Effector CD4-positive, alpha-beta T cell (primary cell): ENCODE measurements around the gene CD226.
"Not testable (repeated sequence)": the region's sequence is repeated elsewhere in the genome, so short reads cannot be mapped to it uniquely, and the experiment has no call there.

ENCODE experiments used
- DNase-seq: peaks from one replicate; pipeline ENCODE4 v3.0.0-alpha.2; 2020

CD226 gene

DNA sequence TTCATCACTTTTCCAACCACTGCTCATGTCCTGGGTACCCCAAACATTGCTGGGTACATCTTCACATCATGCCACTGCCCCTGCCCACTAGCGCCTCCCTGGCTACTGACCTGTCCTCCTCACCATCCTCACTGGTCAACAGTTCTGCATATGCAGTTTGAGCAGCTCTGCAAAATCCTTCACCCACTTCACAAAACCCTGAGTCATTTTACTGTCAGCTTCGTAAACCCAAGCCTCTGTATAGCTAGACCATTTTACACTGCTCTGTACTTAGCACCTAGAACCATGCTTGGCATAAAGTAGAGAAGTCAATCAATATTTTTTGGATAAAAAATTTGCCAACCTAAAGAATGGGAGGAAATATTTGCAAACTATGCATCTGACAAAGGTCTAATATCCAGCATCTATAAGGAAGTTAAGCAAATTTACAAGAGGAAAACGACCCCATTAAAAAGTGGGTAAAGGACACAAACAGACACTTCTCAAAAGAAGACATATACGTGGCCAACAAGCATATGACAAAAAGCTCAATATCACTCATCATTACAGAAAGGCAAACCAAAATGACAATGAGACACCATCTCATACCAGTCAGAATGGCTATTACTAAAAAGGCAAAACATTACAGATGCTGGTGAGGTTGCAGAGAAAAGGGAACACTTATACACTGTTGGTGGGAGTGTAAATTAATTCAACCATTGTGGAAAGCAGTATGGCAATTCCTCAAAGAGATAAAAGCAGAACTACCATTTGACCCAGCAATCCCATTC, 48.3 kb downstream of the CD226 start:
- DNase-seq, result not testable (repeated sequence)

GRCh38 chr18:69898241-69898861, 49.3 kb downstream of the CD226 start:
- DNase-seq, result peak; percentile 5

DNA sequence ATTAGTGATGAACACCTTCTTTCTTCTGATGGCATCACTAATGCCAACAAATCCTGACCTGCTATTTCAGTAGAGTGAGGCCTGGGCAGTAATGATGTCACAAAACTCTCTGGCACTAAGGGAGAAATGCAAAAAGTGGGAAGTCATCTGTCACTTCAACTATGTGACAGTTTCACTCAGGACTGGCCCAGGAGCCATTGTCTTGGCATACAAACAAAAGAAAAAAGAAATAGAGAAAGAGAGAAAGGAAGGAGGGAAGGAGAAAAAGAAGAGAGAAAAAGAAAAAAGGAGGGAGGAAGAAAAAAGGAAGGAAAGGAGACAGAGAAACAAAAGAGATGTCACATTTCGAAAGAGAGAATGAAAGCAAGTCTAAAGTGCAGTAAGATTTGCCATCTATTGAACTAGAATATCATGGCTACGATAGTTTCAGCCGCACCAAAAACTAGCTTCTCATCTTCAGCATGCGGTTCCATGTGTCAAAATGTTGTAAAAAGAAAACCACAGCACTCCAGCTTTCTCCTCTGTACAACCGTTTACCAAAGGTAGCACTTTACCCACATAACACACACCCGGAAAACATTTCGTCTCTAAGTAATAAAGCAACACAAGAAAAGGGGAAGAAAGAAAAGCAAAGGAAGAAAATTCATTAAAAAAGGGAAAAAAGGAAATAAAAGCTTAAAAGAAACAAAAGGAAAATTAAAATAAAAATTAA, 50.1 kb downstream of the CD226 start:
- peak; percentile 6 for DNase-seq

- DNase-seq, result peak; percentile 32
These were observed 52.3 kb downstream of the CD226 start for GRCh38 chr18:69895066-69896047.

DNA sequence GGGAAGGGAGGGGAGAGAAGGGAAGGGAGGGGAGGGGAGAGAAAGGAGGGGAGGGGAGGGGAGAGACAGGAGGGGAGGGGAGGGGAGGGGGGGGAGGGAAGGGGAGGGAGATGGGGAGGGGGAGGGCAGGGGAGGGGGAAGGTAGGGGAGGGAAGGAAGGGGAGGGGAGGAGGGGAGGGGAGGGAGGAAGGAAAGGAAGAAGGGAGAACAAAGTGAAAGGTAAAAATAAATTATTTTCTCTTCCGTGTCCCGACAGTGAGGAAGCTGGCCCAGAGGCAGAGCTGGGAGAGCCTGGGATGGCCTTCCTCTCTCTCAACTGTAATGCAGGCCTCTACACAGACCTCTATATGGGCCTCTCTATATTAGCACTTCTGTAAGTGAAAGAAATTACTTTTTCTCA, 53.2 kb downstream of the CD226 start:
- no peak for DNase-seq

GRCh38 chr18:69890558-69890957, 57.1 kb downstream of the CD226 start:
- no peak for DNase-seq

GRCh38 chr18:69889009-69889408, 58.7 kb downstream of the CD226 start:
- DNase-seq, result no peak

- DNase-seq, result no peak
These were observed 60.4 kb downstream of the CD226 start for GRCh38 chr18:69887256-69887655.

DNA sequence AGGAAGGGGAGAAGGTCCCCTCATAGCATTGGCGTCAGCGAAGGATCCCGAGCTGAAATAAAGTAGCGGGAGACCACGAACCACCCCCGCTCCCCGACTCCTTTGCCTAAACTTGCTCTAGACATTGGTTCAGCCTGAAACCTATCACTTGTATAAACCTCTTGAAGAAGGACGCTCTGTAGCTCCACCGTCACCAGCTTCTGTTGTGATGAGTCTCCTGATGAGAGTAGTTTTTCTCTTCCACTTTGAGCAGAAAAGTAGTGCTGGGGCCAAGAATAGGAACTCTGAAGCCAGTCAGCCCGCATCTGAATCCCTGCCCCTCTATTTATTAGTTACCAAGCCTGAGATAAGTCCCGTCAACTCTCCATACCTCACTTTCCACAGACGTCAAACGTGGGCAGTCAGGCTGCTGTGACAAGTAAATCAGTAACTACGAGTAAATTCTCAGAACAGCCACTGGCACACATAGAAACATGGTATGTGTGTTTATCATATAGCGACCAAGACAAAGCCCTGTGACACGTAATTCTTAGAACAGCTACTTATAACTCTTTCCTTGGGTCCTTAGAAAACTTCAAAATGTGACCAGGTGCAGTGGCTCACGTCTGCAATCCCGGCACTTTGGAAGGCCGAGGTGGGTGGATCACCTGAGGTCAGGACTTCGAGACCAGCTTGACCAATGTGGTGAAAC, 61.7 kb downstream of the CD226 start:
- no peak for DNase-seq

GRCh38 chr18:69885355-69885754, 62.3 kb downstream of the CD226 start:
- no peak for DNase-seq

GRCh38 chr18:69883781-69884180, 63.9 kb downstream of the CD226 start:
- DNase-seq, result no peak

GRCh38 chr18:69882965-69883668, 64.6 kb downstream of the CD226 start:
- no peak for DNase-seq

DNA sequence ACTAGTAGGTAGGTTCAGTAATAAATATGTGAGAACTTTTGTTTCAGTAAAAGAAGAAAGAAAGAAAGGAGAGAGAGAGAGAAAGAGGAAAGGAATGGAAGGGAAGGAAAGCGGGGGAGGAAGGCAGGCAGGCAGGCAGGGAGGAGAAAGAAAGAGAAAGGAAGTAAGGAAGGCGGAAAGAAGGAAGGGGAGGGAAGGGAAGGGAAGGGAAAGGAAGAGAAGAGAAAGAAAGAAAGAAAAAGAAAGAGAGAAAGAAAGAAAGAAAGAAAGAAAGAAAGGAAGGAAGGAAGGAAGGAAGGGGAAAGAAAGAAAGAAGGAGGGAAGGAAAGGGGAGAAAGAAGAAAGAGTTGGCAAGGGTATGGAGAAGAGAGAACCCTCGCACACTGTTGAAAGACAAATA, 67.6 kb downstream of the CD226 start:
- DNase-seq, result no peak

GRCh38 chr18:69879051-69879450, 68.6 kb downstream of the CD226 start:
- not testable (repeated sequence) for DNase-seq

- DNase-seq, result no peak
These were observed 69.3 kb downstream of the CD226 start for GRCh38 chr18:69878213-69878933.

DNA sequence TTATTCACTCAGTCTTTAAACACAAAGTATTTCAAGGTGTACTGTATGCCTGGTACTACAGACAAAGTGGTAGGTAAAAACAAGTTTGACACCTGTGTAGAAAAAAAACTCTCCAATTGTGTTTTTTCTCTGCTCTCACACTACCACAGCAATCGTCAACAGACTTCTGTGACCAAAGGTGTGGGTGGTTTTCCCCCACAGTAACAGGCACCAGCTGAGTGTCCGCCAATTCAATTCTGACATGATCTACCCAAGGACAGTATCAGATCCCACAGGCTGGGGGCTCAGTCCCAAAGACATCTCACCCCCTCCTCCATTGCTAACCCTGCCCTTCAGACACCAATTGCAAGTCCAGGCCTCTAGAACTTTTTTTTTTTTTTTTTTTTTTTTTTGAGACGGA, 71.2 kb downstream of the CD226 start:
- DNase-seq, result no peak

DNA sequence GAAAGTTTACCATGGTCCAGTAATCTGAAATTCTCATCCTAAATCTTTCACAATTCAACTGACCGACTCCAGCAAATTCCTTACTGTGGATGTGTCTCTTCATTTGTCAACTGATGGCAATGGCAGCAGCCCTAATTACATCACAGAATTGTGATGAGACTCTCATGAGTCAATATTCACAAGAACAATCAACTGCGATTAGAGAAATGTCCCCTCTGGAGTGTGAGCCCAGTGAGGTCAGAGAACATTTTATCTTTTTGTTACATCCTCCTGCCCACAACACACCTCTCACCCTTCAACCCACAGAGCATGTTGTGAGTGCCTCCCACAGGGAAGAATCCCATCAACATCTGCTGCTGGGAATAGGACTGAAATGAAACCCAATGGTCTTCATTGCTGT, 73.6 kb downstream of the CD226 start:
- DNase-seq, result no peak

GRCh38 chr18:69872661-69873060, 75.0 kb downstream of the CD226 start:
- DNase-seq, result no peak

DNA sequence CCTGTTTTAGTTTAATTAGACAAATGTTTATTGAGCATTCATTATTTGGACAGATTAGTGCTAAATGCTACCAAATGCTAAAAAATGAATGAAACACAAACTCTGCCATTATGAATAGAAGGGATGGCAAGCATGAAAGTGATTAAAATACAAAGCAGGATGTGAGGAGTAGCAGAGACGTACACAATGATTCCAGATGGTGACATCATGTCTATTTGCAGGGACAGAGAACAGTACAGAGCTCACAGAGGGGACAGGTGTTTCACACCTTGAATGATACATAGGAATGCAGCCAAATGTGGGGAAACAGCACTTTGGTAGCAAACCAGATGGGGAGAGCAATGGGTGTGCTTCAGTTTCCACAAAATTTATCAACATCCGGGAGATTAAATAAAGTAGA, 76.3 kb downstream of the CD226 start:
- no peak for DNase-seq

DNA sequence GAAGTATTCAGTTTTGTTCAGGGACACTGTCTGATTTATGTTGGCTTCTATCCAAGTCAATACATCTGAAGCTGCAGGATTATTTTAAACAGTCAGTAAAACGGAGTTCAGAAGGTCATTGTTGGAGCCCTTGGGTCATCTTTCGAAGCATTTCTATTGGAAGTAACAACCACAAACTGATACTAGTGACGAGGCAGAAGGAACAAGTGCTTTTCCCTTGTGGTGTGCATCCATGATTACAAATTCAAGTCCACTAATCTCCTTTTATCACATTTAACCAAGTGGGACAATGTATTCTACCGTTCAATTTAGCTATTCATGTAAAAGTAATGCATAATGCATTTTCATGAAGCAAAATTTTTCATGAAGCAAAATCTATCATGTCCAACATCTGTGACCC, 76.9 kb downstream of the CD226 start:
- DNase-seq, result no peak

GRCh38 chr18:69866212-69866611, 81.5 kb downstream of the CD226 start:
- no peak for DNase-seq
